Stimulated activated CD4-positive, alpha-beta T cell treated with anti-CD3 and anti-CD28 coated beads, Interleukin-12 subunit alpha, Interleukin-12 subunit beta, amount 100 ng/mL, for 48 hours (primary cell): ENCODE measurements around the gene KCNJ6.
A peak's percentile ranks its signal among the peaks of the same experiment; 100 is the strongest.
"Not testable (repeated sequence)": the region's sequence is repeated elsewhere in the genome, so short reads cannot be mapped to it uniquely, and the experiment has no call there.

Experiments used
- DNase-seq, 3 donors: peaks; one replicate each; pipeline ENCODE4 v3.0.0-alpha.2; 2020; ENCODE audit warnings: low read depth in 2 of 3, low spot score in 1 of 3

Gene KCNJ6, protein sequence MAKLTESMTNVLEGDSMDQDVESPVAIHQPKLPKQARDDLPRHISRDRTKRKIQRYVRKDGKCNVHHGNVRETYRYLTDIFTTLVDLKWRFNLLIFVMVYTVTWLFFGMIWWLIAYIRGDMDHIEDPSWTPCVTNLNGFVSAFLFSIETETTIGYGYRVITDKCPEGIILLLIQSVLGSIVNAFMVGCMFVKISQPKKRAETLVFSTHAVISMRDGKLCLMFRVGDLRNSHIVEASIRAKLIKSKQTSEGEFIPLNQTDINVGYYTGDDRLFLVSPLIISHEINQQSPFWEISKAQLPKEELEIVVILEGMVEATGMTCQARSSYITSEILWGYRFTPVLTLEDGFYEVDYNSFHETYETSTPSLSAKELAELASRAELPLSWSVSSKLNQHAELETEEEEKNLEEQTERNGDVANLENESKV

DNA sequence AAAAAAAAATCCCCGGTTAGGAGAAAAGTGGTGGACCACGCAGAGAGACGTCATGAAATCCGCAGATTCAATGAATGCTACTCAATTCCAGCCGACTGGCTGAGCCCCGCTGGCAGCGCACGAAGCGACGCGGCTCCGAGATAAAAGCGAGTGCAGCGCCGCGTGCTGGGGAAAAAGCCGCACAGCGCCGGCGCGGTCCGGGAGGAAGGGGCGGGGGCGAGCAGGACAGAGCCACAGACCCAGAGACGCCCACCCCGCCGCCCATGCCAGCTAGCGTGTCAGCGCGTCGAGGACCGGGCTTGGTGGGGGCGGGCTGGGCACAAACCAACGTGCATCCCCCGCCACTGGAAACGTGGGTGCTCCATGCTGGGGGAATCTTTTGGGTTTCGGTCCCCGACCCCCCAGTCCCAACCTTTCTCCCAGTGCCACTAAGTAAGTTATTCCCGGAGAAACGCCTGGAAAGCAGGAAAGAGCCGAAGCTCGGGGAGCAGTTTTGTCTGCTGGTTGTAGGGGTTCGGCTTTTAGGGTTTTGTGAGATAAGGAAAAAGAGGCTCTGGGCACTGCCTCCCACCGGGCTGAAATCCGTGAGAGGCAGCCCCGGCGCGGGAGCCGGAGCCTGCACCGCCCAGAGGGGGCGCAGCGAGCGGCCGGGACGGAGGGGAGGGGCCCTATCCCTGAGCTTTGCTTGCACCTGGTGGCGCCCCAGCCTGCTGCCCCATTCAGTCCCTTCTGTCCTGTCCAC is at the start of gene KCNJ6:
Gene KCNJ6, minus strand, starts transcription at position 148 of the 742 bp plus-strand sequence. CDS start 75,775 bp downstream, outside the sequence.
- peak in 1 of 3 donors; percentile 9 for DNase-seq

DNA sequence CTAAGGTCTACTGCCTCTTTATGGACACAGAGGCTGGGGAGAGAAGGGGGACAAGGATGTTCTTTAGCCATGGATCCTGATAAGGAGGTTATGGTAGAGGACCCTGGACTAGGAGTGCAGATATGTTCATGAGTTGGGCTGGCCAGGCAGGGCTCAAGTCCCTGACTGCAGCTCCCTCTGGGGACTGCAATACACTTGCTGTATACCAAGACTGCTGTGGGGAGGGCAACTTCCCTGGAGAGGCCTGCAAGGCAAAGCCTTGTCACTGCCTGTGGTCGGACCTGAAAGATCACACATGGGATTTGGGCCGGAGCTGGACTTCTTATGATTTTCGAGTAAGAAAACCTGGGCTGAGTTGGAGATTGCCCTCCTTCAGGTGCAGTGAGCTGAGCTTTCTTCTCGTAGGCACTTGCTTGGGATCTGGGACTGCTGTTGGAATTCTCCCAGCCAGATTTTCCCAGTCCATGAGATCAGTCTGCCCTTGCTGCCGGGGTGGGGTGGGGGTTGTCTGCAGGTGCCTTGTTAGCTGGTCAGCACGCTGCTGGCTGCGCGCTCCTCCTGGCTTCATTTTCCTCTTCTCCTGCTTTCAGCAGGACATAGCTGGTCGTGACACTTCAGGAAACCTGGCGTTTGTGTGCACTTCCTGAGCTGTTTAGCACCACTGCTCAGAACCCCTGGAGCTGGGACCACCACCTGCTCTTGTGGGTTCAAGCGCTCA is 49.0 kb upstream of the KCNJ6 start:
- DNase-seq, result no peak

DNA sequence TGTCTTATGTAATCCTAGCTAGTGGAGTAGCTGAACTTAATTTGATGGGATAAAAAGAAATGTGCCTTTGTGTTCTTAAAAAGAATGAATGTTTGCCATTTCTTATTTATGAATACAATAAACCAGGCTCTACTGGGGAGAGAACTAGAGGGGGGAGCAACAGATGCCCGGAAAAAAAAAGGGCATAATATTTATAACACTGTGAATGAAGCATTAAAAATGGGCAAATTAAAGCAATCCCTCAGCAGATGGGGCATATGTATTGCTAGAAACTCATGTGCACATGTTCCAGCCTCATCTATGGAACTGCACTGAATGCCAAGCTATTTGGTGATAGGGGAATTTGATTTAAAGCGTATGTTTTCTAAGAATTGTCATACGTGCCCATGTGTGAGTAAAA is 42.3 kb upstream of the KCNJ6 start:
- no peak for DNase-seq

DNA sequence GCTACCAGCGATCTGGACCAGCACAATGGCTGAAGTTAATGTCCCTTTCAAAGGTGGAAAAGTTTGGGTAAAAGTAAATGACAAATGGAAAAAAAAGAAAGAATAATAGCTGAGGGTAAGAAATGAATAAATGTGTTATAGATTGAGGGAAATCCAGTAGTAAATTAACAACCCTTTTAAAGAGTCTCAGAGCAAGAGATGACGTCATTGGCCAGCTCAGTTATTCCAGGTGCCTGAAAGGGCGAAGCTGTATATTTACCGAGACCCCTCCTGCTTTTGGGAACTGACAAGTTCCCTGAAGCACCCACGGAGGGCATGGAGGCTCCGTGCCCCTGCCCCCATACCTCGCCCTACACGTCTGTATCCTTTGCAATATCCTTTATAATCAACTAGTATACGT is 40.5 kb upstream of the KCNJ6 start:
- DNase-seq, result no peak

DNA sequence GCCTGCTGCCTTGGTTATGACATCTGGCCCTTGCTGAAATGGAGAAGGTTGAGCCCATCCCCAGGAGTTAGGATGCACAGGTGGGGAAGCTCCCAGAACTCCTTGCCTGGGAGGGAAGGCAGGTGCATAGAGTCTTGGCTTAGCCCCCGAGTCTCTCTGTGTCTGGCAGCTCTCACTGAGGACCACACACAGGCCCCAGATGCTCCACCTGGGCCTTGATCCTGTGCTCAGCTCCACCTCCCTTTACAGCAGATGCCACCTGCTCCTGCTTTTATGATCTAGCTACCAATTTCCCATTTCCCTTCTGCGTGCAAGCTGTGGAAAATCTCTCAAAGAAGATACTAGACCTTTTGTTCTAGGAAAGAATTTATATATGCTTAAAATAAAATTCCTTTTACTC is 28.8 kb upstream of the KCNJ6 start:
- no peak for DNase-seq

DNA sequence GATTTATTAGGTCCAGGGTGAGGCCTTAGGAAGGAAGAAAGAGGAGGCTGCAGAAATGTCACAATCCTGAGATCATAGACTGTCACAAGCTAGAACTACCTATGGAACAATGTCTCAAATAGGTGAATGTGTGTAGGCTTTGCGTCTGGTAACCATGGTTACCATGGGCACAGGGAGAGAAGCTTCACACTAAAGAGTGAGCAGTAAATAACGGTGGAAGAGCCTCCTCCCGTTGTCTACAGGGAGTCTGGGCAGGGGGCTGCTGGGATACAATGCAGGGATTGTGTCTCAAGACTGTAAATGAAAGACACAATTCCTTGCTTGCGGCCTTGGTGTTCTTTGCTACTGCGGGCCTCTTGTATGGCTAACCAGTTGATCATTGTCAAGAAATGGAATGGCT is 28.2 kb upstream of the KCNJ6 start:
- no peak for DNase-seq

DNA sequence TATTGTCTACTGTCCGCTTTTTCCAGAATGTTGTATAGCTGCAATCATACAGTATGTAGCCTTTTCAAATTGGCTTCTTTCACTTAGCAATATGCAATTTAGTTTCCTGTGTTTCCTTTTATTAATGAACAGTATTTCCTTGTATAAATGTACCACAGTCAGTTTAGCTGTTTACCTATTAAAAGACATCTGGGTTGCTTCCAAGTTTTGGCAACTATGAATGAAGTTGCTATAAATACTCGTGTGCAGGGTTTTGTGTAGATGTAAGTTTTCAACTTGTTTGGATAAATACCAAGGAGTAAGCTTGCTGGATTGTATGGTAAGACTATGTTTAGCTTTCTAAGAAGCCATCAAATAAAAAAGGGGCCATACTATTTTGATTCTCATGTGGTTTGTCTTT is 24.4 kb upstream of the KCNJ6 start:
- no peak for DNase-seq

DNA sequence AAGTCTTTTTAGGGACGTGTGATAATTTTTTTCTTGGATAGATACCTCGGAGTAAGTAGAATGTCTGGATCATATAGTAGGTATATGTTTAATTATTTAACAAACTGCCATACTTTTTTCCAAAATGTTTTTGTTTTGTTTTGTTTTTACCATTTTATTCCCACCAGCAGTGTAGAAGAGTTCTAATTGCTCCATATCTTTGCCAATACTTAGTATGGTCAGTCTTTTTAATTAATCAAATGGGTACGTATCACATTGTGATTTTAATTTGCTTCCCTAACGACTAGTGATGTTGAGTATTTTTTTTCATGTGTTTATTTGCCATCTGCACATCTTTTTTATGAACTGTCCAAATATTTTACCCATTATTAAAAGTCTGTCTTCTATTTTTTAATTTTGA is 23.6 kb upstream of the KCNJ6 start:
- no peak for DNase-seq

DNA sequence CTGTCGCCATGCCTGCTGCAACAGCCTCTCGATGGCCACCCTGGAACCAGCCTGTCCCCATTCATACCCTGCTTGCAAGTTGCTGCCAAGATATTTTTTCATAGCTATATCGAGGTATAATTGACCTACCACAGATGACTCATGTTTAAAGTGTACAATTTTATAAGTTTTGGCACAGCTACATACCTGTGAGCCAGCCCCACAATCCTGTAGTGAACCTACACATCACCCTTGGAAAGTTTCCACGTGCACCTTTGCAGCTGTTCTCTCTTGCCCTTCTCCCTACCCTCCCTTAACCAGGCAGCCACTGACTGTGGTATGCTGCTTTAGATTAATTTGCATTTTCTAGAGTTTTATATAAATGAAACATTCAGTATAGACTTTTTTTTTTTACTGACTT is 23.0 kb upstream of the KCNJ6 start:
- DNase-seq, result no peak

DNA sequence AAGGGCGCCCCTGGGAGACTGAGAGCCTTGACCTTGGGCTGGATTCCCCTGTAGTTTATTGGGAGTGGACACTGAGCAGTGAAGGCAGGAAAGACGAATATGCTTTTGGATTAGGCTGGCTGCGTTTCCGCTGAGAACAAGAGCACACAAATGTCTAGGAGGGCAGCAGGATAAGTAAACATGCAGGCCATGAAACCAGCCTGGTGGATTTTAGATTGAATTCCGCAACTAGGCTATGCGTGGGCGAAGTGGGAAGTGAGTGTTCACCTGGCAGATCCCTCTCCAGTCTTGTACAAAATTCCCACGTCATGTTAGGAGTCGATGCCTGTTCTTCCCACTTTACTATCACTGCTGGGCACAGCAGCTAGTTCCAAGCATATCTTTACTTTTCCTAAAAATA is 21.4 kb upstream of the KCNJ6 start:
- no peak for DNase-seq

DNA sequence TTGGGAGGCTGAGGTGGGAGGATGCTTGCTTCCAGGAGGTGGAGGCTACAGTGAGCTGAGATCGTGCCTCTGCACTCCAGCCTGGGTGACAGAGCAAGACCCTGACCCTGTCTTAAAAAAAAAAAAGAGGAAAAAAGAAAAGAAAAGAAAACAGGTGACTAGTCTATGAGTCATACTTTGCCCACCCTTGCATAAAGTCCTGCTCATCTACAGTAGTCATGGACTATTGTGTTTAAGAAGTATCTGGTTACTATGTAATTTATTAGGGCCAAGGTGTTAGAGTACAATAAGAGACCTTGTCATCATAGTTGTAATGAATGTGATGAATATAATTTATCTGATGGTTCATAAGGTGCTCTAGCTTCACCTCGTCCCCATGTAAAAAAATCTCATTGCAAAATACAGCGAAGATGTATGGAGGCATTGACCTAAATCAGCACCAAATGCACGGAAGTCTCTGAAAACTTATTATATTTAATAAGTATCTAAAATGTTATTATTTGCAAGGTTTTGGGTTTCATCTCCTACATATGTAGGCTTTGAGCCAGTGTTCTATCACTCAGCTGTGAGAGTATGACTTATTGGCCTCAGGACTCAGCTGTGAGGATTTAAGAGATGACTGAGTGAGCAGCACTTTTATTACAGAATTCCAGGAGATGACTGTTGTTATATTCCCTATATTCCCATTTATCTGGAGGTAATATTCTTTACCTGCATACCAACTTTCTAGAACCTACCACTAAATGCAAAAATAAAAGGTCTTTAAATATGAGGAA is 19.9 kb upstream of the KCNJ6 start:
- no peak for DNase-seq

DNA sequence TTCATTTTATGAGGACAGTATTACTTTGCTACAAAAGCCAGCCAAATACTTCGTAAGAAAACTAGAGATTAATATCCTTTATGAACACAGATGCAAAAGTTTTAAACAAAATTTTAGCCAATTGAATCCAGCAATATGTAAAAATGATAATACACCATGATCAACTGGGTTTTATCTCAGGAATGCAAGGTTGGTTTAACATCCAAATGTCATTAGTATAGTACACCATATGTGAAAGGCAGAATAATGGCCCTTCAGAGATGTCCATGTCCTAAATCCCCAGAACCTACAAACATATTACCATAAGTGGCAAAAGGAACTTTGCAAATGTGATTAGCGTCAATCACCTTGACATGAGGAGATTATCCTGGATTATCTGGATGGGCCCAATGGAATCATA is 16.7 kb upstream of the KCNJ6 start:
- DNase-seq, result no peak

DNA sequence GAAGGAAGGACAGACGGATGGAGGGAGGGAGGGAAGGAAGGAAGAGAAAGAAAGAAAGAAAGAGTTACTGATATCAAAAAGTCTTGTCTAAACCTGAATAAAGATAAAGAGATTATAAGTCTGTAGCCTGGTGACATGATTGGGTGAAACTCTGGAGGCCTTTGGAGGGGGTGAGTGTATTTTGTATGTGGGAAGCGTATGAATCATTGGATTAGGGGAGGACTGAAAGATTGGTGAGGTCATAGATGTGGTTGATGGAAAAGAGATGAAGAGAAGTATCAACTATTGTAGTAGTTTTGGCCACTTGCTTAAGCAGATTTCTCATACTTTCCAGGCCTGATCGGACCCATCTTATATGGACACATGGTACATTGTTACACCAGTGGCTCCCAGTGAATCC is 11.5 kb upstream of the KCNJ6 start:
- no peak for DNase-seq

DNA sequence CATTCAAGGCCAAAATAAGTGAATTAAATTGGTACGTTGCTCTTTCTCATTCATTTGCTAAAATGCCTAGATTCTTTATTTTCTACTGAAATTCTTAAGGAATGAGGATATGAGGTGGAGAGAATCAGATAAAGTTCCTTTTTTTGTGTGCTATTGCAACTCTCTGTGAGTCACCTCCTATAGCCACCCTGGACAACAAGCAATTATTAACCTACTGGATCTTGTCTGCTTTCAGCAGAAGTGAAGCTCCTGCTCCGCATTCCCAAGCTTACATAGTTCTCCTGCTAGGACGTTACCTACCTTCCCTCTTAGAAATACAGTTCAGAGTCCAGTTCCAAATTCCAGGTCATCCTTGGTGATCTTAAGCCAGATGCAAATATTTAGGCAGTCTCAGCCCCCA is 4.8 kb upstream of the KCNJ6 start:
- no peak for DNase-seq

DNA sequence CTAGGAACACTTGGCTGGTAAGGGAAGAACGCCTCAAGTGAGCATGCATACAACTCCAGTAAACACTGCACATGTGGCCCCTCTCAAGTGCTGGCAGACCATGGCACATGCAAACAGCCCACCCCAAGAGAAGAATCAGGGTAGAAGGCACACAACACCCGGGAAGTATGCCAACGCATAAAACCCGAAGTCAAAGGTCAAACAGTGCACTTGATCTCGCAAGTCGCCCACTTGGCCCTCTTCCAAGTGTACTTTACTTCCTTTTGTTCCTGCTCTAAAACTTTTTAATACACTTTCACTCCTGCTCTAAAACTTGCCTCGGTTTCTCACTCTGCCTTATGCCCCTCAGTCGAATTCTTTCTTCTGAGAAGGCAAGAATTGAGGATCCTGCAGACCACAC is 4.0 kb upstream of the KCNJ6 start:
- not testable (repeated sequence) for DNase-seq

DNA sequence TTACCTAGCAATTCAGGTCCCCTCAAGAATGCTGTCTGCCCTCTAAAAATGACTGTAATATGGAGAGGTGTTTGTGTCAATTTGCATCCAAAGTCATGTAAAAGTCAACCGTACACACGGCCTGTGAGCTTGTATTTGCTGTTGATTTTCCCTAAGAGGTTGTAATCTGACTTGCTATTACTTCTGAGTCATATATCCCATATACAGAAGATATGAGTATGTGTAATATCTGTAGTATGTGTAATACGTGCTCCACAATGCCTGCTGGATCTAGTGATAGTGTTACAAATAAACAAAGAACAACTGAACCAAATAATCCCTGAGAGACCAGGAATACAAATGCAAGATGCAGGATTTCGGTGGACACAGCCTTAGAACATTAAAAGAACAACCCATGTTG is 1.4 kb upstream of the KCNJ6 start:
- no peak for DNase-seq

DNA sequence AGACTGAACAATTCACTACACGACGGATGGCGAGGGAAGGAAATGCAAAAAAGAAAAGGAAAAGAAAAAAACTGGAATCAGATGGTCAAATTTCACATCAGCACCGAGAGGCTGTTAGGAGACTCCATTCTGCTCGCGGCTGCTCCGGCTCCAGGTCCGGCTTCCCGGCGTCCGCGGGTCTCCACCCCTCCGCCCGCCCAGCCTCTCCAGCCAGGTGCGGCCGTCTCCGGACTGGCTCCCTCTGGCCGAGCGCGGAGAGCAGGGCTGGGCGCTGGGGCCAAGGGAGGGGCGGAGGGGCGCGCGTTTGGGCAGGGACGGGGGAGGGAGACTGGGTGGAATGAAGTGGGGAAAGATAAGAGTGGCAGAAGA is 332 bp downstream of the KCNJ6 start:
- no peak for DNase-seq

DNA sequence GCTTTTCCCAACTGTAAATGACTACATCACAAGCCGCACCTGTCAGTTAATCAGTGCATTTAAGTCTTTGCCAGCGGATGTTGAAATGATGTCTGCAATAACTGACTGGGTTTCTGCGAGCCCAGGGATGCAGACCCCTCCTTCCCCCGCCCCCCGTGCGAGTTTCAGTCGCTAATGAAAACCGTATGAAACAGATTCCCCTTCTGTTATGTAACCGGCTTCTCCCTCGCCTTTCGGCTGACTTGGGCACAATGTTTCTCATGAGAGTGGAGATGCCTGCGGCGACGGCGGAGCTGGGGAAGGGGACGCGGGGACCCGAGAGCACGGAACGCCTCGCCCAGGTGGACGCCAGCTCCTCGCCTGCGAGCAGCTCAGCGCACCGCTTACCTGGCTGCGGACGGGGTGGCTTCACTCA is 753 bp downstream of the KCNJ6 start:
- no peak for DNase-seq

DNA sequence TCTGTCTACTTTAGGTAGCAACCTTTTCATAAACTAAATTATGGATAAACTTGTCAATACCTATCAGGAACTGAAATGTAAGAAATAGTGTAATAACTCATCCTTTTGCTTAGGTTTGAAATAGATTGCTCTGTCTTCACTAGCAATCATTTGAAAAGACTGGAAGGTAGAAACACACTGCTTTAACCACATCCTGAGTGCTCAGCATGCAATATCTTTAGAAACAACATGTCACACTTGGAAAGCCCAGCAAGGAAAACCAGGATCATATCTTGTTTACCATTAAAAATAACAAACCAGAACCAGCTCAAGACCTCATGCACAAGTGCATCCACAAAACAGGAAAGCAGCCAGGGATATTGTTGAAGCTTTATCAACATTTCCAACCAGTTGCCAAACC is 3.6 kb downstream of the KCNJ6 start:
- DNase-seq, result no peak

DNA sequence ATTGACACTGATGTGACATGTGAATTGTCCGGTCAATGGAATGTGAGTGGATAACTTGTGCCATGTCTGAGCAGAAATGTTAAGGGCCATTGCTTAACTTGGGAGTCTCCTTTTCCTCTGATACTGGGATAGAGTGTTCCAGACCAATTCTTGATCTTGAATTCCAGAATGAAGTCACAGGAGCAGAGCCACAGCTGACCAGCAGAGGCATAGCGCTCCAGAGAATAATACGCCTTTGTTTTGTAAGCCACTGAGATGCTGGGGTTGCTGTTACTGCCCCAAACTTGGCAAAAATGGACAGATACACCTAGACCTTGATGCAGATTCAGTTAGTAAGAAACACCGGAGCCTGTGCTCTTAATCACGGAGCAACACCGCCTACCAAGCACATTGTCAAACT is 6.3 kb downstream of the KCNJ6 start:
- DNase-seq, result no peak

DNA sequence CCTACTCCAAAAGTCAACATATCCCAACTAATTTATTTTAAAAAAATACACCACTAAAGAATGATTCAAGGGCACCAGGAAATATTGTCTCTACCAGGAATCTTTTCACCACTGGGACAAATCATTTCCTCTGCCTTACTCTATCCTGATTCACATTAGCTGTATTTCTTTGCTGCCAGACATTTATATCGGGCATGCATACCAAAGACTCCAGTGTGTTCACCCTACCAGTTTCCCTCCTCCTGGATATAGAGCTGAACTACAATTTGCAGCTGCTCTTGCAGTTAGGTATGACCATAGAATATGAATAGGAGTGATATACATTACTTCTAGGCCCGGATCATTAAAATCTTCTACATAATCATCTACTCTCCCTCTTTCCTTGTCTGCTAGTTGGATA is 7.6 kb downstream of the KCNJ6 start:
- no peak for DNase-seq
